Gastrocnemius medialis (tissue), 4 donors: ENCODE results near the gene ADCY1.

ENCODE experiments used
- POLR2A ChIP-seq, 2 donors: fragments of 450-650 bp; IDR thresholded peaks; one replicate each; pipeline ENCODE4 v1.6.1; 2017; ENCODE audit warnings: antibody characterized with exemption in 2 of 2, mild to moderate bottlenecking in 2 of 2, moderate library complexity in 2 of 2
- TF ChIP-seq, protein P1 (sequence below), 5 experiments: fragments of 450-650 bp in 3 of 5; fragments of 200-600 bp in 2 of 5; sonication (generic) in 2 of 5; IDR thresholded peaks in 4 of 5; conservative IDR thresholded peaks in 1 of 5; 1 replicate in 4 of 5; 2 replicates in 1 of 5; pipeline ENCODE4 v1.5.1; 2016 to 2019; ENCODE audit warnings: antibody characterized with exemption in 5 of 5, mild to moderate bottlenecking in 3 of 5, moderate library complexity in 3 of 5

DNA sequence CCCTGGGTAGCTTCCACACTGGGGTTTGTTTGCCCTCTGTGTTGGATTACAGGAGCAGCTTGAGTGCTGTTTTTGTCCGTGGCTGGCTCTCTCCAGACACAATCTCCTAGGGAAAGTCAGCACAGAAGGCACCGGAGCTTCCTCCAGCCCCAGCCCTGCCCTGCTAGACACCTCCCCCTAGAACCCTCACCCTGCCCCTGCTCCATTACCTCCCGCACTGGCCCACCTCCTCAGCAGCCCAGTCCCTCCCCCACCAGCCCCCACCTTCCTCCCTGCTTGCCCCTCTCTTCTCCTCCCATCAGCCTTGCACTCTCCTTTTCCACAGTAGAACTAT lies 130.5 kb downstream of the ADCY1 start:
- TF ChIP-seq, protein P1, sequence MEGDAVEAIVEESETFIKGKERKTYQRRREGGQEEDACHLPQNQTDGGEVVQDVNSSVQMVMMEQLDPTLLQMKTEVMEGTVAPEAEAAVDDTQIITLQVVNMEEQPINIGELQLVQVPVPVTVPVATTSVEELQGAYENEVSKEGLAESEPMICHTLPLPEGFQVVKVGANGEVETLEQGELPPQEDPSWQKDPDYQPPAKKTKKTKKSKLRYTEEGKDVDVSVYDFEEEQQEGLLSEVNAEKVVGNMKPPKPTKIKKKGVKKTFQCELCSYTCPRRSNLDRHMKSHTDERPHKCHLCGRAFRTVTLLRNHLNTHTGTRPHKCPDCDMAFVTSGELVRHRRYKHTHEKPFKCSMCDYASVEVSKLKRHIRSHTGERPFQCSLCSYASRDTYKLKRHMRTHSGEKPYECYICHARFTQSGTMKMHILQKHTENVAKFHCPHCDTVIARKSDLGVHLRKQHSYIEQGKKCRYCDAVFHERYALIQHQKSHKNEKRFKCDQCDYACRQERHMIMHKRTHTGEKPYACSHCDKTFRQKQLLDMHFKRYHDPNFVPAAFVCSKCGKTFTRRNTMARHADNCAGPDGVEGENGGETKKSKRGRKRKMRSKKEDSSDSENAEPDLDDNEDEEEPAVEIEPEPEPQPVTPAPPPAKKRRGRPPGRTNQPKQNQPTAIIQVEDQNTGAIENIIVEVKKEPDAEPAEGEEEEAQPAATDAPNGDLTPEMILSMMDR (IDR thresholded peaks at IDR 0.05 in 4 of 5, conservative IDR thresholded peaks at IDR 0.05 in 1 of 5), result no peak
- TF ChIP-seq POLR2A (IDR thresholded peaks at IDR 0.05), result no peak
